ENCODE measurements around the gene ONECUT1.

ONECUT1 gene

DNA sequence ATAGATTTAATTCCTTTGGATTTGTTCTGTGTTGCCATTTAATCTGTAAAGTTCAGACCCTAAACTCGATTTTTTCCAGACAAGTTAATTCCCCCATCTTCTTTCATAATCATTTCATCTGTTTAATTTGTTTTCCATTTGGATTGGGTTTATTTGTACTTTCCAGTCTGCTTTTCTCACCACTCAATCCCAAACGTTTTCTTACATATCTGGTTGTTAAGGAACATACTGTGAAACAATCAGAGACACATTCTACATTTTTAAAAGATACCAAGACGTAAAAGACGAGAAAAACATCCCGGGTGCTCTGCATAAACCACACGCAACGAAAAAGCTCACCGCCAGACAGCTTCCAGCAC is 13.0 kb upstream of the ONECUT1 start:
- DNase-seq (ENCODE audit: low read depth): no peak
- TF ChIP-seq, protein P1, sequence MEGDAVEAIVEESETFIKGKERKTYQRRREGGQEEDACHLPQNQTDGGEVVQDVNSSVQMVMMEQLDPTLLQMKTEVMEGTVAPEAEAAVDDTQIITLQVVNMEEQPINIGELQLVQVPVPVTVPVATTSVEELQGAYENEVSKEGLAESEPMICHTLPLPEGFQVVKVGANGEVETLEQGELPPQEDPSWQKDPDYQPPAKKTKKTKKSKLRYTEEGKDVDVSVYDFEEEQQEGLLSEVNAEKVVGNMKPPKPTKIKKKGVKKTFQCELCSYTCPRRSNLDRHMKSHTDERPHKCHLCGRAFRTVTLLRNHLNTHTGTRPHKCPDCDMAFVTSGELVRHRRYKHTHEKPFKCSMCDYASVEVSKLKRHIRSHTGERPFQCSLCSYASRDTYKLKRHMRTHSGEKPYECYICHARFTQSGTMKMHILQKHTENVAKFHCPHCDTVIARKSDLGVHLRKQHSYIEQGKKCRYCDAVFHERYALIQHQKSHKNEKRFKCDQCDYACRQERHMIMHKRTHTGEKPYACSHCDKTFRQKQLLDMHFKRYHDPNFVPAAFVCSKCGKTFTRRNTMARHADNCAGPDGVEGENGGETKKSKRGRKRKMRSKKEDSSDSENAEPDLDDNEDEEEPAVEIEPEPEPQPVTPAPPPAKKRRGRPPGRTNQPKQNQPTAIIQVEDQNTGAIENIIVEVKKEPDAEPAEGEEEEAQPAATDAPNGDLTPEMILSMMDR (IDR thresholded peaks at IDR 0.05; ENCODE audit: low read depth, low read length): no peak
- no peak for TF ChIP-seq POLR2A (IDR thresholded peaks at IDR 0.05; ENCODE audit: extremely low read depth, insufficient read length)
- no peak for TF ChIP-seq MYC (IDR thresholded peaks at IDR 0.05; ENCODE audit: low read depth, low read length)
- TF ChIP-seq, protein P2, sequence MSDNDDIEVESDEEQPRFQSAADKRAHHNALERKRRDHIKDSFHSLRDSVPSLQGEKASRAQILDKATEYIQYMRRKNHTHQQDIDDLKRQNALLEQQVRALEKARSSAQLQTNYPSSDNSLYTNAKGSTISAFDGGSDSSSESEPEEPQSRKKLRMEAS (IDR thresholded peaks at IDR 0.05; ENCODE audit: low read depth, low read length): no peak
- no peak overlapping the region for H3K4me3 ChIP-seq (ENCODE audit: low read depth, low read length)

DNA sequence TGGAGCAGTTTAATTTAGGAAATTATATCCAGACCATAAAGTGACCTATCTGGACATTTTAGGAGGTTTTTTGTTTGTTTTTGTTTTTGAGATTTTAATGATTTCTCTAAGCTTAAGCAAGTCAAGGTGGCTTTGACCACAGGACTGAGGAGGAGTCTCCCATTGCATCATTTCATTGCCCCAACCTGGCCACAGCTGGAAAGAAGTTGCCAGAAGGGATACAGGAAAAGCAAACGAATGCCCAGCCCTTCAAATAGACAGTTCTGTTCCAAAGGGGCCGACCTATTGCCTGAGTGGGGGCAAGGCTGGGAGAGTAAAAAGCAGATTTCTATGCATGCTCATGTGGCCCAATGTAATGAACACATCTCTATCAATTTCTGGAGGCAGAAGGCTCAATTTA is 12.0 kb upstream of the ONECUT1 start:
- no peak for DNase-seq (ENCODE audit: low read depth)
- H3K4me3 ChIP-seq (ENCODE audit: low read depth, low read length): no peak overlapping the region
- TF ChIP-seq, protein P1 (IDR thresholded peaks at IDR 0.05; ENCODE audit: low read depth, low read length): no peak
- TF ChIP-seq MYC (IDR thresholded peaks at IDR 0.05; ENCODE audit: low read depth, low read length) (no peak), POLR2A (IDR thresholded peaks at IDR 0.05; ENCODE audit: extremely low read depth, insufficient read length) (no peak)
- TF ChIP-seq, protein P2 (IDR thresholded peaks at IDR 0.05; ENCODE audit: low read depth, low read length): no peak

DNA sequence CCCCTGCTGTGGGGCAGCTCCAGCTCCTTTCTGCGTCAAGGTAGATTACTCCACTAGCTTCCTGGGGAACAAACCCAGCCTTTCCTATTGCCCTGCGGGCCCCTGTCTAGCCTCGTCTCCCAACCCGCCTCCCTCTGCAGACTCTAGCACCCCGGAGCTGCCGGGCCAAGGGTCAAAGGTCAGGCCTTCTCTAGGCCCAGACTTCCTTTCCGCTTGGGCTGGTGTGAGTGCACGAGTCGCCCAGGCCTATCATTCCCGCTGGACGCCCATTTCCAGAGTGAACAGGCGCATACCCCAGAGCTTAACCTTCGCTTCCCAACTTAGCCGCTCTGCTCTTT is 11.6 kb upstream of the ONECUT1 start:
- no peak for DNase-seq (ENCODE audit: low read depth)
- TF ChIP-seq, protein P2 (IDR thresholded peaks at IDR 0.05; ENCODE audit: low read depth, low read length): no peak
- TF ChIP-seq, protein P1 (IDR thresholded peaks at IDR 0.05; ENCODE audit: low read depth, low read length): no peak
- no peak for TF ChIP-seq MYC (IDR thresholded peaks at IDR 0.05; ENCODE audit: low read depth, low read length)
- TF ChIP-seq POLR2A (IDR thresholded peaks at IDR 0.05; ENCODE audit: extremely low read depth, insufficient read length): no peak

DNA sequence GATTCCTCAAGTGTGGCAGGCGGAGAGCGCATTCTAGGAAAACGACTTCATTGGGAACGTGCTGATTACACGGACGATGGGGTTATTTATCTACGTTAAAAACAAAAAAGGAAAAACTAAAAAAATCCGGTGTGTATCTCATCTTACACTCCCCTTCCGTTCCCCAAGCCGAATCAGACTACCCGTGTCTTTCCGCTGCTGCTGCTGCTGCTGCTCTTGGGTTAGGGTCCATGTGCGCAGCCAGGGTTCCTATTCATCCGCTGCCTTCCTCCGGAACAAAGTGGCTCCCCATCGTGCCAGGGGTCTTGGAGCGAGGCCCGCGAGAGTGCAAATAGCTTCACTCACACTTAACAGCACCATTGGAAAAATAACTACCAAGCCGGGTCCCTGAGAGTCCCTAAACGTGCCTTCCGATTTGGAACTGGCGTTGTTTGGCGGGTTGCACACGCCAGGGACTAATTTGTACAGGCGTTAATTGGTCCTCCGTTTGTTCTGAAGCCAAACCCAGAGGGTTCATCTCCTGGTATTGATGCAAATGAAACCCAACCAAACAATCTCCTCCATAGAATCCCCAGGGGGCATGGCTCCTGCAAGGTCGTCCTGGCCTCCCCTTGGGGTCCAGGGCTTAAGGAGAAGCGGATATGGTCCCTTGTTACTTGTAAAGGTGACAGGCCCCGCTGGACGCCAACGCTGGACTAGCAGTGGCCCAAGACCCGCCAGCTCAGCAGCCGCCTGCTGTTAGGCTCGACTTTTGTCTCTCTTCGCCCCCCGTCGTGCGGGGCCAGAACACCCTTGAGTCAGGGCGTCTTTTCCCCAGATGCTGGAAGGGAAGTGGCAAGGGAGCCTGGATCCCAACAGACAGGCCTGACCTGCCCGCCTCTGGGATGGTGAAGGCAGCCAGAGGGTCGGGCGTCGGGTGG is 11.0 kb upstream of the ONECUT1 start:
- H3K4me3 ChIP-seq (ENCODE audit: low read depth, low read length): no peak overlapping the region
- TF ChIP-seq, protein P2 (IDR thresholded peaks at IDR 0.05; ENCODE audit: low read depth, low read length): no peak
- TF ChIP-seq POLR2A (IDR thresholded peaks at IDR 0.05; ENCODE audit: extremely low read depth, insufficient read length) (no peak), MYC (IDR thresholded peaks at IDR 0.05; ENCODE audit: low read depth, low read length) (no peak)
- TF ChIP-seq, protein P1 (IDR thresholded peaks at IDR 0.05; ENCODE audit: low read depth, low read length): no peak
- no peak for DNase-seq (ENCODE audit: low read depth)

More for the DNA sequence above, 11.6 kb upstream of the ONECUT1 start:
- no peak overlapping the region for H3K4me3 ChIP-seq (ENCODE audit: low read depth, low read length)

DNA sequence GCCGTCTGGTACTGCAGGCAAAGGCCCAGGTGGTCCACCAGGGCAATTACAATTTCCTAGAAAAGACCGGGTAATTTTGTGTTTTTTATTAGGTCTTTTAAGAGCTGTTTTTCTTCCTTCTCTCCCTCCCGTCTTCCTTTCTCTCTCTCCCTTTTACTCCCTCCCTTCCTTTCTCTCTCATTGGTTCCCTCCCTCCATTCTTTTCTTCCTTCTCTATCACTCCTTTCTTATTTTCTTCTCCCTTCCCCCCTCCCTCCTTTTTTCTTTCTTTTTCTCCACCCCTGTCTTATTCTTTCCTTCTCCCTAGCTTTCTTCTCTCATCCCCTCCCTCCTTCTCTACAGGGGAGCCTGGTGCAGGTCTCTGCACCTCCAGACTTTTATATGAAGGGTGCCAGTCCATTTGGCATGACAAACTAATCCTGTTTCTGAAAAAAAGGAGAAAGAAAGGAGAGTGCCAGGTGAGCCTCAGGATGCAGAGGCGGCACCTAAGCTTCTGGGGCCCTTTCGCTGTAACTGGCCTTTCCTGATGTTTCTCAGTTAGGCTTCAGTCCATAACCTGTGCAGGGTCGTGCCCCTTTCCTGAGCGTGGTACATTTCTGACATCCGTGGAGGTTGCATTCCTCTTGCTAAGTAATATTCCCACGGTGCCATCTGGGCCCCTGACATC is 9.1 kb upstream of the ONECUT1 start:
- no peak overlapping the region for H3K4me3 ChIP-seq (ENCODE audit: low read depth, low read length)
- DNase-seq (ENCODE audit: low read depth): no peak
- TF ChIP-seq, protein P1 (IDR thresholded peaks at IDR 0.05; ENCODE audit: low read depth, low read length): no peak
- TF ChIP-seq, protein P2 (IDR thresholded peaks at IDR 0.05; ENCODE audit: low read depth, low read length): no peak
- TF ChIP-seq POLR2A (IDR thresholded peaks at IDR 0.05; ENCODE audit: extremely low read depth, insufficient read length) (no peak), MYC (IDR thresholded peaks at IDR 0.05; ENCODE audit: low read depth, low read length) (no peak)
